AG10803 (cell line): ENCODE results near the gene NXT1.

Source experiments
- DNase-seq: peaks from one replicate; pipeline ENCODE4 v3.0.0; 2010; ENCODE audit warnings: low read depth
- H3K4me3 ChIP-seq: 2 replicates; pipeline ENCODE4 v1.5.1; 2011; ENCODE audit warnings: mild to moderate bottlenecking, low read length, control low read depth
- TF ChIP-seq, protein P1 (sequence below): conservative IDR thresholded peaks from 2 replicates; pipeline ENCODE4 v1.5.1; 2011; ENCODE audit warnings: mild to moderate bottlenecking, low read length, control low read depth, inconsistent platforms

NXT1 gene

GRCh38 chr20:23349338-23350195 lies 1.0 kb upstream of the NXT1 start:
- peak overlapping the region; percentile 72 for H3K4me3 ChIP-seq
- TF ChIP-seq, protein P1, sequence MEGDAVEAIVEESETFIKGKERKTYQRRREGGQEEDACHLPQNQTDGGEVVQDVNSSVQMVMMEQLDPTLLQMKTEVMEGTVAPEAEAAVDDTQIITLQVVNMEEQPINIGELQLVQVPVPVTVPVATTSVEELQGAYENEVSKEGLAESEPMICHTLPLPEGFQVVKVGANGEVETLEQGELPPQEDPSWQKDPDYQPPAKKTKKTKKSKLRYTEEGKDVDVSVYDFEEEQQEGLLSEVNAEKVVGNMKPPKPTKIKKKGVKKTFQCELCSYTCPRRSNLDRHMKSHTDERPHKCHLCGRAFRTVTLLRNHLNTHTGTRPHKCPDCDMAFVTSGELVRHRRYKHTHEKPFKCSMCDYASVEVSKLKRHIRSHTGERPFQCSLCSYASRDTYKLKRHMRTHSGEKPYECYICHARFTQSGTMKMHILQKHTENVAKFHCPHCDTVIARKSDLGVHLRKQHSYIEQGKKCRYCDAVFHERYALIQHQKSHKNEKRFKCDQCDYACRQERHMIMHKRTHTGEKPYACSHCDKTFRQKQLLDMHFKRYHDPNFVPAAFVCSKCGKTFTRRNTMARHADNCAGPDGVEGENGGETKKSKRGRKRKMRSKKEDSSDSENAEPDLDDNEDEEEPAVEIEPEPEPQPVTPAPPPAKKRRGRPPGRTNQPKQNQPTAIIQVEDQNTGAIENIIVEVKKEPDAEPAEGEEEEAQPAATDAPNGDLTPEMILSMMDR, result peak; percentile 55
- no peak for DNase-seq

DNA sequence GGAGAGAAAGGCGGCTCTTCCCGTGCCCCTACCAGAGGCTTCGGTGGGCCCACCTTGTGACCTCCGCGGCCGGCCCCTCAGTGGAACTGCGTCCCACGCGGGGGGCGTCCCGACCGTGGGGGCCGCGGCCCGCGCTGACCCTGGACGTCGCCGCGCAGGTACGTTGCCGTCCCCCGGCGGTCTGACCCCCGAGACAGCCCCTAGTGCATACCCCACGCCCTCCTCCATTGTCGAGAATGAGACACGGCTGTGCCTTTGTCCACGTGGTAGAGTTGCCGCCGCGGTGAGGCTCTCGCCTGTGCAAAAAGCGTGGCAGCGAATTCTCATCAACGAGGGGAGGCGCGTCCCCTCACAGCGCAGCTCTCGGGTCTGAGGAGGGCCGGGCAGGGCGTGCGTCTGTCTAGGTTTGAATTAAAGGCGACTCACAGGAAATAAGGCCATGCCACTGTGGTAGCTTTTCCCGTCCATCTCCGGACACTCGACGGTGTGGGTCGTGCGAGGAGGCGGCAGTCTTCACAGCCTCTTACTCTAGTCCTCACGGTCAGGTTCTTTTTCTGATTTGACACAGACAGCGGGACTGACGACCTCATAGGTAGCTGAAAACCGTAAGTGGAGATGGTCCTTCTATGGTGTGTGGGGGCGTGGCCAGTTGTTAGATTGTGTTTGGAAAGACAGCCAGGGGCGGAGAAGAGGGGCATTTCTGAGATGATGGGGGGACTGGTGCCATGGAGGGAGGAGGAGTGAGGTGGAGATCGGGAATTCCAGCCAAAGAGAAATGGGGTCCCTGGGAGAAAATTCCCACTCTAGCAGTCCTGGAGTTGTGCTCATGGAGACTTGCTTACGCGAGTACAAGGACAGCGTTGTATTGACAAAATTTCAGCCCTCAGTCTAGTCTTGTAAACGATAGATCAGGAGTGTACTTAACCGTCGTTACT lies 580 bp downstream of the NXT1 start:
- H3K4me3 ChIP-seq, result peak overlapping the region; percentile 72
- TF ChIP-seq, protein P1, result no peak
- DNase-seq, result peak; percentile 23

- TF ChIP-seq, protein P1, result no peak
- H3K4me3 ChIP-seq, result no peak overlapping the region
- no peak for DNase-seq
These were observed 5.6 kb downstream of the NXT1 start for GRCh38 chr20:23356203-23356602.

DNA sequence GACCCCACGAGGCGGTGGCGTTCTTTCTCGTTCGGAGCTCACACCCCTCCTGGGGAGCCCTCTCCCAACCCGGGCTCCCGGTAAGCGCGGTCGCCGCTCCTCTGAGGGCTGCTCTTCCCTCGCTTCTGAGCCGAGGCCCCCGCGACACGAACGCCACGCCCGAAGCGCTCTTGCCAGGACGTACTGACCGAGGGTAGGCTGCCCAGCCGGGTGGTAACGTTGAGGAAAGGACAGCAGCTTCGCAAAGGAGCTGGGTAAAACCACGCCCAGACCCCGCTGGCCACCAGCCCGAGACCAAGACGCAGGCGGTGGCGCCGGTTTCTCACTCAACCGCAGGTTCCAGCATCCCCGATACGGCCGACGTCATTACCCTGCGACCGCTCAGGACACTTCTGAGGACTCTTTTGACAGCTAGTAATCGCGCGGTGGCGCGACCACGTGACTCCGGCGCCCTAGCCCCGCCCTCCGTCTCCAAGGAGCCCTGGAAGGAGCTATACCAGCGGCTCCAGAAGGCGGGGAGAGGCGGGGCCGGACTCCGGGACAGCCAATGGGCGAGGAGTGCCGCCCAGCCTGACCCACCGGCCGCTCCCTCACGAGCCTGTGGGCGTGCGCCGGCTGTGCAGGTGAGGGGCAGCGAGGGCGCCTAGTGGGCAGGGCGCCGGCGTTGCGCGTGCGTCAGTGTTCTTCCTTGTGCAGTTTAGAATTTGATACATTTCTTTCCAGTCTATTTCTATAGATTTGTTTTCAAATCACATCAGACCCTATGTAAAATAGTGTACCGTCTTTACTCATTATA lies 7.4 kb downstream of the NXT1 start:
- TF ChIP-seq, protein P1, result no peak
- DNase-seq, result peak; percentile 99
- peak overlapping the region; percentile 86 for H3K4me3 ChIP-seq

DNA sequence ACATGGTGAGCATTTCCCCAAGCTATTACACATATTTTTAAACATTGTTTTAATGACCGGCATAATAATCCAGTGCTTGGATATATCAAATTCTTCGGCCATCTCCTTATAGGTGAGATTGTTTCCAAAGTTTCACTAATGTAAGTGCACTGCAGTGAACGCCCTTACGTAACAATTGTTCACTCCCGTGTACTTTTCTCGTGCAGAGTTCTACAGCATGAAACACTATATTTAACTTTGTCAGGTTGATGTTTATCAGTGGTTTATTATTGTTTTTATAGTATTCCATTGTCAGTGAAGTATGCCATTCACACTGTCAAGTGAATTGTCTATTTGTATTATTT lies 7.9 kb downstream of the NXT1 start:
- DNase-seq, result no peak
- H3K4me3 ChIP-seq, result peak overlapping the region; percentile 55
- TF ChIP-seq, protein P1, result no peak

DNA sequence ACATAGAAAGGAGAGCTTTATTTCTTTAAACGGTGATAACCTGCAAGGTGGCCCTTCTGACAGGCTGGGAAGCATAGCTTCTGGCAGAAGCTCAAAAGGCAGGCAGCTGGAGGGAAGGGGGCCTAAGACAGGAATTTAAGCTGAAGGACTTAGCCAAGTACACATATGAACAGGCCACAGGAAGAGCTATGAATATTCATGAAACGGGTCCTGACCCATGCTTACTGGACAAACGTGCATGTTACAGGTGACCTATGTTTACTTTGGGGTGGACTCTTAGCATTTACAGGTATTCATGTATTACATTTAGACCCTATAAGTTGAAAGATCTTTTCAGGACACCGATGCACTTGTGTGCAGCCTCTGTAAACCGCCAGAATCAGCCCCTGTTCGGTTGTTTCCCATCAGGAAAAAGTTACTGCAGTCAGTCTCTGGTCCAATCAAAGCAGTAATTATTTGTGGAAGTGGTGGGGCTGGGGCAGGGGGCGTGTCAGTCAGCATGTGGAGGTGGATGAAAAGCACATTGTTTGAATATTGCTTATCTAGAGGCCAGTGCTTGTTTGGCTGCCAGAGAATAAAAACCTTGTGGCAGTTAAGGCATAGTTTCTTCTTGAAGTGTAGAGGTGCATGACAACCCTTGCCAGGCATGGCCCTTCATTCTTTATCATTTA lies 8.5 kb downstream of the NXT1 start:
- TF ChIP-seq, protein P1, result no peak
- no peak for DNase-seq
- H3K4me3 ChIP-seq, result no peak overlapping the region
